Subcutaneous adipose tissue (tissue), 4 donors: Measurements from ENCODE around the gene CIAPIN1. TPM values are rescaled to one million over a fixed set of nuclear protein-coding genes. Genes with fewer than 3 reads are reported as not detected.

Source experiments
- total RNA-seq, 4 donors: library from RNA; depleted of rRNA; stranded (reverse); fragments of >200 nt; gene quantifications; one replicate each; pipeline ENCODE4 v1.1.0, GENCODE V29; 2016
- TF ChIP-seq, protein P1 (sequence below): fragments of 450-650 bp; IDR thresholded peaks from one replicate; pipeline ENCODE4 v1.5.1; 2016; ENCODE audit warnings: low read depth, mild to moderate bottlenecking, control low read depth, antibody characterized with exemption, moderate library complexity

CIAPIN1 gene
- total RNA-seq = 10 to 100 TPM; 18.5 to 36.7 (median 20.6) TPM

DNA sequence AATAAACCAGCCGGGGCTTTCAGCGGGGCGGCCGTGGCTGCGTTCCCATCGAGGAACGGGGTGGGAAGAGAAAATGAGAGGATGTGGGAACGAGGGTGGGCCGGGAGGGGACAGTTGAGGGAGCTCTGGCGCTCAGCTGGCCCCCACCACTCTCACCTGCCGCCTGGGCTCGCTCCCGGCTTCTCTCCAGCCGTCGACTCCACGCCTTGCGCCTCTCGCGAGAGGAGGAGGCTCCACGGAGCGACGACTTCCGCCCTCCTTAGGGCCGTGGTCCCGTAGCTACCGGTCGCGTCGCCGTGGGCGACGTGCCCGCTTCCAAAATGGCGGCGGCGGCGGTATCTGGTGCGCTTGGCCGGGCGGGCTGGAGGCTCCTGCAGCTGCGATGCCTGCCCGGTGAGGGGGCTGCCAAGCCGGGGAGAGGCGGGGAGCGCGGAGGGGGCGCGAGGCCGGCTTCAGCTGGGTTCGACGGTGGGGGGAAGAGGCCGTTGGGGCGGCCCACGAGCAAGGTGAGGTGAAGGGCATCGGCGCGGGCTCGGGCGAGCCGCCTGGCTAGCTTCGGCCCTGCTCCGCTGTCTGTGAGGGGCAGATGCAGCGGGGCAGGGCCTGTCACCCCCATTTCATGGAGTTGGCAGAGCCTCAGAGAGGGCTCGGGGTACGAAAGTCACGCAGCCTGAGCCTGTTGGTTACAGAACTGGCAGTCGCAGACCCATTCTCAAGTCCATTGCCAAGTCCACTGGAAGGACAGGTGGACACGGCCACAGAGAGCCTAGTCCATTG is at the start of gene CIAPIN1, which contains the start of gene COQ9:
Gene CIAPIN1, minus strand, starts transcription at position 200 of the 777 bp plus-strand sequence. CDS start 6,457 bp downstream, outside the sequence.
Gene COQ9, plus strand, starts transcription at position 294 of the 777 bp plus-strand sequence. Its CDS starts 27 bp downstream, at position 321.
- TF ChIP-seq, protein P1, sequence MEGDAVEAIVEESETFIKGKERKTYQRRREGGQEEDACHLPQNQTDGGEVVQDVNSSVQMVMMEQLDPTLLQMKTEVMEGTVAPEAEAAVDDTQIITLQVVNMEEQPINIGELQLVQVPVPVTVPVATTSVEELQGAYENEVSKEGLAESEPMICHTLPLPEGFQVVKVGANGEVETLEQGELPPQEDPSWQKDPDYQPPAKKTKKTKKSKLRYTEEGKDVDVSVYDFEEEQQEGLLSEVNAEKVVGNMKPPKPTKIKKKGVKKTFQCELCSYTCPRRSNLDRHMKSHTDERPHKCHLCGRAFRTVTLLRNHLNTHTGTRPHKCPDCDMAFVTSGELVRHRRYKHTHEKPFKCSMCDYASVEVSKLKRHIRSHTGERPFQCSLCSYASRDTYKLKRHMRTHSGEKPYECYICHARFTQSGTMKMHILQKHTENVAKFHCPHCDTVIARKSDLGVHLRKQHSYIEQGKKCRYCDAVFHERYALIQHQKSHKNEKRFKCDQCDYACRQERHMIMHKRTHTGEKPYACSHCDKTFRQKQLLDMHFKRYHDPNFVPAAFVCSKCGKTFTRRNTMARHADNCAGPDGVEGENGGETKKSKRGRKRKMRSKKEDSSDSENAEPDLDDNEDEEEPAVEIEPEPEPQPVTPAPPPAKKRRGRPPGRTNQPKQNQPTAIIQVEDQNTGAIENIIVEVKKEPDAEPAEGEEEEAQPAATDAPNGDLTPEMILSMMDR = no peak

DNA sequence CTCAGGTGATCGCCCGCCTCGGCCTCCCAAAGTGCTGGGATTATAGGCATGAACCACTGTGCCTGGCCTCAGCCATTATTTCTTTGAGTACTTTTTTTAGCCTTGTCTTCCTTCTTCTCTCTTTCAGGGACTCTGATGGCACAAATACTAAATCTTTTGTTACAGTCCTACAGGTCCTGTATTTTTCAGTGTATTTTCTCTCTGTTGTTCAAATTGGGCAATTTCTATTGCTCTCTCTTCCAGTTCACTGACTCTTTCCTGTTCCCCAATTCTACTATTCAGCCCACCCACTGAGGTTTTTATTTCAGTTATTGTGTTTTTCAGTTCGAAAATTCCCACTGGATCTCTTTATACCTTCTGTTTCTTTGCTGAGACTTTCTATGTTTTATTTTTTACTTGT is 46.6 kb upstream of the CIAPIN1 start:
- TF ChIP-seq, protein P1 = no peak

DNA sequence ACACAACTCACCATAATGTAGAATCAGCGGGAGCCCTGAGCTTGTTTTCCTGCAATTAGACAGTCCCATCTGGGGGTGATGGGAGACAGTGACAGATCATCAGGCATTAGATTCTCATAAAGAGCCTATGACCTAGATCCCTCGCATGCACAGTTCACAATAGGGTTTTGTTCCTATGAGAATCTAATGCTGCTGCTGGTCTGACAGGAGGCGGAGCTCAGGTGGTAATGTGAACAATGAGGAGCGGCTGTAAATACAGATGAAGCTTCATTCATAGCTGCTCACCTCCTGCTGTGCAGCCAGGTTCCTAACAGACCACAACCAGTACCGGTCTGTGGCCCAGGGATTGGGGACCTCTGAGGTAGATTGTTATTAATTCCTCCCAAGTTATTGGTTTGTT is 42.0 kb upstream of the CIAPIN1 start:
- TF ChIP-seq, protein P1 = no peak

DNA sequence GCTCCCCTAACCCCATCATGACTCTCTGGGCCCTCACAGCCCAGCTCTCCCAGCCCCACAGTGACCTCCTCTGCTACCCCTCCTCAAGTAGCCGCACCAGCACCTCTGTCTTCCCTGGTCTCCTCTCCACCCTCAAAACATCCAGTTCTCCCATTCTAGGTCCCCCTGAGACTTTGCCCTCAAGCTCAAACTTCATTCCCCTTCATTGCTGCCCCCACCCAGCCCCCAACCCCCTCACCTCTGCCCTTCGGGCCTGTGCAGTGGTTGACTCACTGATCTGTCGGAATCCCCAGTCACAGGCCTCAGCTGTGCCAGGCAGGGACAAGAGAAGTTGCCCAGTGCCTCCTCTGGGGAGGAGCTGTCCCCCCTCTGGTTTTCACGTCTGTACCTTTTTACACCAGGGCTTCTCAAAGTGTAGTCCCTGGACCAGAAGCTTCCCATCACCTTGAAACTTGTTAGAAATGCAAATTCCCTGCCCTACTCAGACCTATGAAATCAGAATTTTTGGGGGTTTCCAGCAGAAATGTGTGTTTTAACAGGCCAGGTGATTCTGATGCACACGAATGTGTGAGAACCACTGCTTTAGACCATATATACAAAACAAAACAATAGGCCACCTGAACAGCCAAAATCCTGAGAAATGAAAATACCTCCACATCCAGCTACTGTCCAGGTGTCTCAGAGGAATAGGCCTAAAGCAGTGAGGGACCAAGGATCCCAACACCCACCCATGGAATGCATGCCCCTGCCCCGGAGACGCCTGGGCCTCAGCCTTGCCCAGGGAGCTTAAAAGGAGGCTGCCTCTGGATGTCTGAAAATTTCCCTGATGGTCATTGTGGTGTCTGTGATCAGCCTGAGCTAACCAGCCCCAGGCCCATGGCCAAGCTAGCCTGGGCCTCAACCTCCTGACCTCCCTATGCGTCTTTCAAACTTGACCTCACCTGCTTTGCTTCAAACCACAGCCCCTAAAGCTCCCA is 40.0 kb upstream of the CIAPIN1 start:
- TF ChIP-seq, protein P1 = no peak

DNA sequence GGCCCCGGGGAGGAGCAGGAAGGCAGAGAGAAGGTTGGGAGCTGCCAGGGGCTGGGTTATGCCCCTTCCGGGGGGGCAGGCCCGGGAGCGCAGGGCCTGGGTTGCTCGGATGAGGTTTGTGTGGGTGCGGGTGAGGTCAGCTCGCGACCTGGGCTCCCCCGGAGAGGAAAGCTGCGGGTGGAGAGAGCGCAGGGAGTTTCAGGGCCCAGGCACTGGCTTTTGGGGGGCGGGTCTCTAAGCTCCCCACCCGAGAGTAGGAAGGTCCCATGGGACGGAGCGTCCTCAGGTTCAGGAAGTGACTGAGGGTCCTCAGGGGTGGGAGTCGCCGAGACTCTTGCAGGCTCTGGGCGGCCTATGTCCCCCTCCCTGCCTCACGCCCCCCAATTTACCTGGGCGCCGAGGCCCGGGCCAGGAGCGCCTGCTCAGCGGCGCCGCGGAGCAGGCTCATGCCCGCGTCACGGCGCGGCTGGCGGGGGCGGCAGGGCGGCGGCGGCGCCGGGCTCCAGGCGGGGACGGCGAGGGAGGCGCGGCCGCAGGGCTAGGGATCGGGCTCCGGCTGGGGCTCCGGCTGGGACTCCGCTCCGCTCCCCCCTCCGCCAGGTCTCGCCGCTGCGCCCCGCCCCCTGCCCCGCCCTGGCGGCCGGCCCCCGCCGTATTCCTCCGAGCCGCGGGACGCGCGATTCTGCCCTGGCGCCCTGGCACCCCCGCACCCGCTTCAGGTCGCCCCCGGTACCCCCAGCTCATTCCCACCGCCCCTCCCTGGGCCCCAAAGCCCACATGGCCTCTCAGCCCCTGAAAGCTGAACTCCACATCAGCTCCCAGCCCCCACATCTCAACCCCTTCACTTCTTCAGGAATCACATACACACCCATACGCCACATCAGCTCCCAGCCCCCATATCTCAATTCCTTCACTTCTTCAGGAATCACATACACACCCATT is 39.0 kb upstream of the CIAPIN1 start, which contains the start of gene DOK4:
Gene DOK4, minus strand, starts transcription at position 578 of the 942 bp plus-strand sequence. CDS start 6,986 bp downstream, outside the sequence.
- TF ChIP-seq, protein P1 = no peak

DNA sequence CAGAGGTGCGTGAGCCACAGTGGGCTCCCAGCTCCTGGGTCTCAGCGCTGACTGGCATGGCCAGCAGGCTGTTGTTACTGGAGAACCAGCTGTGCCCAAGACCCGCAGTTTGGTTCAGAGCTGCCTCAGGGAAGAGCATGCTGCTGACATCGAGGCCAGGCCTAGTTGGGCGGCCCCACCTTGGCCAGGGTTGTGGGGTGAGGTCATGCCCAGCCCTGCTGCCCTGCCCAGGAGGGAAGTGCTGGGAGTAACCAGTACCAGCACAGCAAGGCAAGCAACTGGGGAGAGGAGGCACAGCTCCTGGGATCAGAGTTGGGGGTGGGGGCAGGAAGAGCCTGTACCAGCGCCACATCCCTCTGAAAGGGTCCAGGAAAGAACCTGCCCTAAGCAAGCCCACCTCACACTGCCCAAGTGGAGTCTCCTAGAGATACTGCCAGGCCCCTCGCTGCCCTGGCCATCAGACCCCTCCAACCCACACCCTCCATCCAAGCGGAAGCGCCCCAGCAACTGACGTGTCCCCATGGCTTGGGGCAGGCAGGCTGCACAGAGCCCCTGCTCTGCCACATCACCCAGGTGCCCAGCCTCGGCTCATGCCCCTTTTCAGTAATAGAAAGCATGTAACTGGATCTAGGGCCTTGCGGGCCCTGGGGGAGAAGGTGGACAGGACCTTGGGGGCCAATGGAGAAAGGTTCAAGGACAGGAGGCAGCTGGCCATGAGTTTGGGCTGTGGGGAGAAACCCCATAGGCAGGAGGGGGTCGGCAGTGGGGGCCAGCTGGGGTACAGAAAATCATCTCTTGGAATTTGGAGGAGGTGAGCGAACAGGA is 38.1 kb upstream of the CIAPIN1 start:
- TF ChIP-seq, protein P1 = no peak
